CD14-positive monocyte (primary cell): ENCODE data around the gene IL6ST. TPM values are rescaled to one million over a fixed set of nuclear protein-coding genes. Genes with fewer than 3 reads are reported as not detected.

Experiments used
- DNase-seq, 3 donors: peaks; one replicate each; pipeline ENCODE4 v3.0.0-alpha.2; 2011 to 2022
- H2AFZ ChIP-seq: 2 replicates; pipeline ENCODE4 v1.6.0; 2012; ENCODE audit warnings: mild to moderate bottlenecking, low read depth, low read length, inconsistent platforms; ENCODE audit not compliant: insufficient read depth, poor library complexity, severe bottlenecking
- H3K27ac ChIP-seq, 2 donors: 1 replicate in 1 of 2; 2 replicates in 1 of 2; pipeline ENCODE4 v1.5.1; 2012 to 2013; ENCODE audit warnings: low read length in 2 of 2, control low read depth in 1 of 2, inconsistent platforms in 1 of 2, low read depth in 1 of 2, mild to moderate bottlenecking in 1 of 2
- H3K27me3 ChIP-seq, 2 donors: one replicate each; pipeline versions ENCODE4 v1.6.0 to v1.6.1; 2011 to 2013; ENCODE audit warnings: low read length in 2 of 2; ENCODE audit not compliant: control insufficient read depth in 2 of 2, insufficient read depth in 2 of 2
- H3K36me3 ChIP-seq, 2 donors: replicated peaks in 1 of 2; 1 replicate in 1 of 2; 2 replicates in 1 of 2; pipeline versions ENCODE4 v1.5.1 to v1.6.1; 2012 to 2013; ENCODE audit warnings: low read length in 2 of 2, control low read depth in 1 of 2, inconsistent platforms in 1 of 2, mild to moderate bottlenecking in 1 of 2; ENCODE audit not compliant: insufficient read depth in 2 of 2, control insufficient read depth in 1 of 2
- H3K4me1 ChIP-seq, 2 donors: 1 replicate in 1 of 2; 2 replicates in 1 of 2; pipeline versions ENCODE4 v1.5.1 to v1.6.1; 2012 to 2013; ENCODE audit warnings: low read length in 2 of 2, control low read depth in 1 of 2, inconsistent platforms in 1 of 2, mild to moderate bottlenecking in 1 of 2, moderate library complexity in 1 of 2; ENCODE audit not compliant: insufficient read depth in 2 of 2, control insufficient read depth in 1 of 2
- H3K4me2 ChIP-seq: replicated peaks from 2 replicates; pipeline ENCODE3; 2012; ENCODE audit warnings: low read length, moderate library complexity, mild to moderate bottlenecking; ENCODE audit not compliant: poor library complexity, severe bottlenecking; ENCODE audit errors: extremely low read depth
- H3K4me3 ChIP-seq, 3 experiments: fragments of 200-600 bp in 1 of 3; sonication (generic) in 1 of 3; replicated peaks in 1 of 3; 1 replicate in 2 of 3; 2 replicates in 1 of 3; pipeline ENCODE4 v1.5.1; 2011 to 2013; ENCODE audit warnings: low read length in 3 of 3, mild to moderate bottlenecking in 3 of 3, control low read depth in 2 of 3, low read depth in 2 of 3, inconsistent platforms in 1 of 3, moderate library complexity in 1 of 3
- H3K79me2 ChIP-seq: 2 replicates; pipeline ENCODE4 v1.6.0; 2012; ENCODE audit warnings: mild to moderate bottlenecking, control low read depth, inconsistent platforms, low read length, moderate library complexity; ENCODE audit not compliant: insufficient read depth
- H3K9ac ChIP-seq: 2 replicates; pipeline ENCODE4 v1.6.0; 2017; ENCODE audit warnings: low read length, mild to moderate bottlenecking; ENCODE audit not compliant: insufficient read depth, poor library complexity, severe bottlenecking
- H3K9me3 ChIP-seq, 2 donors: replicated peaks in 1 of 2; 1 replicate in 1 of 2; 2 replicates in 1 of 2; pipeline versions ENCODE4 v1.5.1 to v1.6.1; 2012 to 2013; ENCODE audit warnings: low read length in 2 of 2, control low read depth in 1 of 2; ENCODE audit not compliant: control insufficient read depth in 1 of 2, insufficient read depth in 1 of 2
- H4K20me1 ChIP-seq: 2 replicates; pipeline ENCODE4 v1.6.0; 2012; ENCODE audit warnings: mild to moderate bottlenecking, low read length, control low read depth, moderate library complexity; ENCODE audit not compliant: insufficient read depth
- H3K27ac Mint-ChIP-seq, 7 donors: one replicate each; pipeline ENCODE4 v1.8.0; 2020; ENCODE audit warnings: mild to moderate bottlenecking in 7 of 7, mixed read lengths in 7 of 7, moderate library complexity in 6 of 7, inconsistent platforms in 2 of 7
- H3K27me3 Mint-ChIP-seq, 3 donors: one replicate each; pipeline ENCODE4 v1.8.0; 2021 to 2022; ENCODE audit warnings: low read depth in 3 of 3, mild to moderate bottlenecking in 3 of 3, mixed read lengths in 3 of 3, moderate library complexity in 3 of 3, inconsistent platforms in 1 of 3
- H3K36me3 Mint-ChIP-seq, 2 donors: one replicate each; pipeline ENCODE4 v1.8.0; 2020; ENCODE audit warnings: mixed read lengths in 2 of 2, inconsistent platforms in 1 of 2, mild to moderate bottlenecking in 1 of 2
- H3K4me1 Mint-ChIP-seq: one replicate; pipeline ENCODE4 v1.8.0; 2020; ENCODE audit warnings: mild to moderate bottlenecking, mixed read lengths
- H3K4me3 Mint-ChIP-seq, 2 donors: one replicate each; pipeline ENCODE4 v1.8.0; 2020; ENCODE audit warnings: mild to moderate bottlenecking in 2 of 2, mixed read lengths in 2 of 2, moderate library complexity in 1 of 2
- H3K9me3 Mint-ChIP-seq, 7 donors: one replicate each; pipeline ENCODE4 v1.8.0; 2020 to 2022; ENCODE audit warnings: mixed read lengths in 7 of 7, mild to moderate bottlenecking in 6 of 7, moderate library complexity in 6 of 7, inconsistent platforms in 2 of 7
- CTCF ChIP-seq: fragments of 200-600 bp; IDR thresholded peaks from one replicate; pipeline ENCODE4 v1.8.0; 2022; ENCODE audit warnings: antibody characterized with exemption, mild to moderate bottlenecking
- WGBS: methylation state at CpG from one replicate; pipeline ENCODE4 v1.1.5; 2013; ENCODE audit warnings: missing lambda C conversion rate; ENCODE audit not compliant: insufficient coverage; 5-methylcytosine and 5-hydroxymethylcytosine counted together
- intact Hi-C, 2 donors: fragments of 100-400 bp; cut with micrococcal nuclease; formaldehyde crosslinking; loops; one replicate each; pipeline versions ENCODE4 v1.15.0 to v1.15.1; 2023
- polyA plus RNA-seq, 3 donors: library from polyadenylated mRNA; depleted of rRNA in 1 of 3; unstranded in 2 of 3; stranded (reverse) in 1 of 3; fragments of 300-500 nt in 2 of 3; fragments of >200 nt in 1 of 3; fragmentation: Illumina TruSeq in 2 of 3; gene quantifications; 1 replicate in 2 of 3; 2 replicates in 1 of 3; pipeline ENCODE4 v1.2.3, GENCODE V29; 2012 to 2021

Gene IL6ST
- polyA plus RNA-seq, 3 donors = 22.1 to 28.7 (median 25.7) TPM

GRCh38 chr5:55934115-55934613, 60.6 kb downstream of the IL6ST start:
- Histone ChIP-seq H3K27ac (no peak overlapping the region), H3K4me1 (no peaks in the 10 kb centered on the region), H4K20me1 (no peaks in the 10 kb centered on the region), H3K9ac (no peak overlapping the region), H3K9me3 (no peaks in the 10 kb centered on the region), H3K79me2 (no peaks in the 10 kb centered on the region), H3K27me3 (no peaks in the 10 kb centered on the region), H3K4me3 (no peak overlapping the region), H2AFZ (no peak overlapping the region), H3K36me3 (peaks cover 15 to 36% of the 10 kb centered on the region in 2 donors), H3K4me2 (no peak overlapping the region)
- Mint-ChIP-seq H3K4me1 (no peaks in the 10 kb centered on the region), H3K4me3 (no peak overlapping the region), H3K27me3 (no peaks in the 10 kb centered on the region), H3K9me3 (peaks cover 0 to 2% (median 0%) of the 10 kb centered on the region in 7 donors), H3K27ac (peak overlapping the region in 1 of 7 donors; percentile 42), H3K36me3 (peaks cover 21 to 31% of the 10 kb centered on the region in 2 donors)
- no peak for TF ChIP-seq CTCF
- no peak for DNase-seq
- intact Hi-C loops = loop anchor here in 1 of 2 donors (10.0 kb wide), 3 partner anchors 271 to 1291 kb away; no protein-coding TSS in a partner anchor
- 100% methylated on average over 5 of the region's 9 CpGs for WGBS

GRCh38 chr5:55933377-55934114, 61.2 kb downstream of the IL6ST start:
- intact Hi-C loops = loop anchor here in 1 of 2 donors (10.0 kb wide), 3 partner anchors 271 to 1291 kb away; no protein-coding TSS in a partner anchor
- Mint-ChIP-seq H3K27ac (peak overlapping the region in 1 of 7 donors; percentile 42), H3K4me3 (no peak overlapping the region), H3K9me3 (peaks cover 0 to 2% (median 0%) of the 10 kb centered on the region in 7 donors), H3K4me1 (no peaks in the 10 kb centered on the region), H3K36me3 (peaks cover 16 to 24% of the 10 kb centered on the region in 2 donors), H3K27me3 (peaks cover 0 to 2% (median 2%) of the 10 kb centered on the region in 3 donors)
- no peak overlapping the region for H3K9ac ChIP-seq
- H3K27ac ChIP-seq = no peak overlapping the region
- no peak for DNase-seq
- H3K4me2 ChIP-seq = no peak overlapping the region
- H3K79me2 ChIP-seq = no peaks in the 10 kb centered on the region
- no peak overlapping the region for H2AFZ ChIP-seq
- H3K9me3 ChIP-seq = no peaks in the 10 kb centered on the region
- no peaks in the 10 kb centered on the region for H3K27me3 ChIP-seq
- 97% methylated on average over 12 of the region's 14 CpGs for WGBS
- H4K20me1 ChIP-seq = no peaks in the 10 kb centered on the region
- no peaks in the 10 kb centered on the region for H3K4me1 ChIP-seq
- no peak overlapping the region for H3K4me3 ChIP-seq
- peaks cover 9 to 30% of the 10 kb centered on the region in 2 donors for H3K36me3 ChIP-seq
- TF ChIP-seq CTCF = no peak
